CD4-positive, alpha-beta T cell treated with Interleukin-2 at 100 ng/mL for 4 hours (primary cell): ENCODE data around the gene FAM72C.
"Not testable (repeated sequence)": the region's sequence is repeated elsewhere in the genome, so short reads cannot be mapped to it uniquely, and the experiment has no call there.

Experiments used
- DNase-seq: peaks from one replicate; pipeline ENCODE4 v3.0.0-alpha.2; 2020; ENCODE audit warnings: low spot score

FAM72C gene

GRCh38 chr1:143971924-143972700, at the start of gene FAM72C:
Gene FAM72C (minus strand): TSS chr1:143971986. CDS start chr1:143971141, 845 bp downstream.
- not testable (repeated sequence) for DNase-seq

GRCh38 chr1:144020001-144020738, 48.4 kb upstream of the FAM72C start:
- not testable (repeated sequence) for DNase-seq

DNA sequence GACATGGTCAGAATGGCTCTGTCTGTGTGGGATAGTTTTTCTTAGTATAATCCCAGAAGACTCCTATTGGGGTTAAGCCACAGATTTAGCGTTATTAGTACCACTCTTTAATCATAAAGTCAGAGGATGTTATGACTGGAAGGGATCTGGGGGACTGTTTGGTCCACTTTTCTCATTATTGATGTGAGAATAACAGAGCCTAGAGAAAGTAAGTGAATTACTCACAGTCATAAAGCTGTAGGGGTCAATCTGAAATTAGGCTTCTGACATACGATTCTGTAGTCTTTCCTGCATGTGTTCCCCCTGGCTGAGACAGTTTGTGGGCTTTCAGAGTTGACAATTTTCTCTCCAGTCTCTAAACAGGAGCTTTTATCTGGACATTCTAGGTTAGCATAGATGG, 47.3 kb upstream of the FAM72C start:
- not testable (repeated sequence) for DNase-seq

DNA sequence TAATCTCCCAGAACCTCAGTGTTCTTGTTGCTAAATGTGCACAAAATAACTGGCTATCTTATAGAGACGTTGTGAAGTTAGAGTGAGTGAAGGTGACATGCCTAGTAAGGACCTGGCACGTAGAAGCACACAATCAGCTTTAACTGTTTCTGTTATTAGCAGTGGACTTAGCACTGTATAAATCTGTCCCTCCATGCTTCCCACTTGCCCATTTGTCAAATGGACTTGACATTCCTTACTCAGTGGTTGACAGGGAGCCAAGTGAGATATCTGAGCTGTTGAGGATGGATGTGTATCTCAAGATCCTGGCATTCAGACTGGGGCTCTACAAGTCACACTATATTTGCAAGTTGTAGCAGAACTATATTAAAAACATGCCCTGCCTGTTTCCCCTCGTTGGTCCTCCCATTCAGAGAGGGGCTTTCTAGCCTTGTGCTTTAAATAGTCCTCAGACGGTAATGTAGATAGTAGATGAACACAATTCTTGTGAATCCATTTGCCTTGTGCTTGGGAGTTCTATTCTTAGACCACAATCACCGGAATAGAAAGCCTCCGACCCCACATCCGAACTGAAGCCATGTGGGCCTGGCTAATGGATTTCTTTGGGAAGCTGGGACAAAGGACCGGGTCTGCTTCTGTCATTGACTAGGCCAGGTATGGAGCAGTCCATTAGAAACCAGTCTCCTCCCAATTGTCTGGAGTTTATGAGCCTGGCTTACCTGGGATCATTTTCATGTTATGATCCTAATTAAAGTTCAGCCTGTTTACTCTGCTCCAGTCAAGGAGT, 43.6 kb upstream of the FAM72C start:
- not testable (repeated sequence) for DNase-seq

- DNase-seq, result not testable (repeated sequence)
Measured at GRCh38 chr1:144014528-144014927, 42.7 kb upstream of the FAM72C start.

DNA sequence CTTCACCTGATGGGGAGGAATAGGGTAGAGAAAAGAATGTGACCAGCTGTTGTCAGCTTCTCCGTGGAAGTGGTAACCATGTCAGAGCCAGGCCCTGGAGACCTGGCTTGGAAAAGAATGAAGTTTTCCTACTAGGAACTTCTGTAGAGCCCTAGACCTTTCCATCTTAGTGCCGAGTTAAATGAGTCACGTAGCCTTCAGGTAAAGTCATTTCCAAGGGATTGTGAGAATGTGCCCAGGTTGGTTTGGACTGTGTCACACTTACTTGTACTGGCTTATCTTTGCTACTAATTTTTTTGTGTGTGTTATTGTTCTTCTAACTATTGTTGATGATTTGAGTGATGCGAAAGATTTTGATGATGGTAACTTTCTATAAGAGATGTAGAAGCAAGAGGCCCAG, 42.3 kb upstream of the FAM72C start:
- not testable (repeated sequence) for DNase-seq

DNA sequence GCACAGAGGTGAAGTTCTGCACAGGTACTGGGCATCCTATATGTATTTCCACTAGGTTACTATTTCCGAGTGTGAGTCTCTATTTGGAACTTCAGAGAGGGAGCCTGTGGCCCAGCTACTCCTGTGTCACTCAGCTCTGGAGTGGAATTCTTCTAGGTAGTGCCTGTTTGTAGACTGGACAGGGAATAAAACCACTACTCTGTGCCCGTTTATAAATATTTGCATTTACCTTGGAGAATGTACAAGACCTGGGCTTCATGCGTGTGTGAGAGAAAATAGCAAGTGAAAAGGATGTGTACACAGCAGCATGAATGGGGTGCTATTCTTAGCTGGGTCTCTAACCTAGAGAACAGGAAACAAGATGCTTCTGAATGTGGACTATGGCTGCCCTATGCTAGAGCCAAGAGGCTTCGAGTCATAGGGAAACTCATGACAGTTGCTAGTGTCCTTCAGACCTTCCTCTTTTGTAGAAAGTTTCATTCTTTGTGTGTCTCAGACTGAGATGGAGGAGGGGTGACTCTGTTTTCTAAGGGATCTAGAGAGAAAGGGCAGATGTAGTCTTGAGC, 40.5 kb upstream of the FAM72C start:
- DNase-seq, result not testable (repeated sequence)

- not testable (repeated sequence) for DNase-seq
Measured at GRCh38 chr1:144009410-144009809, 37.6 kb upstream of the FAM72C start.

DNA sequence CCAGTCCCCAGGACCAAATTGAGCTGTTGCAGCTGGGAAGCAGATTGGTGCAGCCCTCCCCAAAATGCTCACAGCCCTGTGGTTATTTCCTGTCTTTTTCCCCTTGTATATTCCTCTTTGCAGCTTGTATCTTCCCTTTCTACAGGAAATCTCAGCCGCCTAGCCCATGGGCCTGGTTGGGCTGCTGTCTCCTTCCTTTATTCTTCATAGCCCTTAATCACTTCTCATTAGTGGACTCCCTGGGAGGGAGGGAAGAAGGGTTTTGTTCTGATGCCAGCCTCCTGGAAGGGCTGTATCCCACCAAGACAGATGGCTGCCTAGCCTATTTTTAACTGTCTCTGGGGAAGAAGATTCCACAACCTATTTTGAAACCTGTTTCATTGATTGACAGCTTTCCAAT, 32.5 kb upstream of the FAM72C start:
- not testable (repeated sequence) for DNase-seq

- DNase-seq, result not testable (repeated sequence)
Measured at GRCh38 chr1:144003306-144004029, 31.7 kb upstream of the FAM72C start.

- not testable (repeated sequence) for DNase-seq
Measured at GRCh38 chr1:144002141-144002881, 30.5 kb upstream of the FAM72C start.

DNA sequence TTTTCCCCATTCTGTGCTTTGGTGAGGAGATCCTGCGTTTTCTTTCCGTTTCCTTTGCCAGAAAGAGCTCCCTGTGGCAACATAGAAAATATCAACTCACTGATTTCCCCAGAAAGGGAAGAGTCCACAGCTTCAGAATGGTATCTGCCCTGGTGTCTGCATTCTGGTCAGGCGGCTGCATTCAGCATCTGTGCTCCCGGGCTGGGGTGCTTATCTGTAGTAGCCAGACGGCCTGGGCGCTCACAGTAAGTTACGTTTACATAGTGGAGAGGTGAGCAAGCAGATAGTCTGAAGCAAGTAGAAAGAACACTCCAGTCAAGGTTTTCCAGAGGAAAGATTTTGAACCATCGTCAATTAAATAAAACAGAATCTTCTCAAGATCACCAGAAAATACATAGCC, 29.3 kb upstream of the FAM72C start:
- not testable (repeated sequence) for DNase-seq

- not testable (repeated sequence) for DNase-seq
Measured at GRCh38 chr1:143996020-143996419, 24.2 kb upstream of the FAM72C start.

- DNase-seq, result not testable (repeated sequence)
Measured at GRCh38 chr1:143993301-143993907, 21.6 kb upstream of the FAM72C start.

GRCh38 chr1:143990699-143991098, 18.9 kb upstream of the FAM72C start:
- not testable (repeated sequence) for DNase-seq

DNA sequence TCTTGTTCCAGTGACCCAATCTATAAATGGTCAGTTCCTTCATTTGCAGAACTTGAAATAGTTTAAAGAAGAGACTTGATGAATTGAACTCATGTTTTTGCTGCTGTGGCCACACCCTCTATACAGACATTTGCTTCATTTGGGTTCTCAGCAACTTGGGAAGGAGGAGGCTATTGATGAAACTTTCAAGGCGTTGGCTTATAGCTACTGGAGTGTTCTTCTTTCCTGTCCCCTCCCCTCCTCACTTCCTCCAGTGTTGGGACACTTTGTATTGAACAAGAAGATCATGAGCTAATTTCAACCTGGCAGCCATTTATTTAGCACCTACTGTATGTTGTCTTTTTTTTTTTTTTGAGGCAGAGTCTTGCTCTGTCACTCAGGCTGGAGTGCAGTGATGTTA, 17.9 kb upstream of the FAM72C start:
- DNase-seq, result not testable (repeated sequence)

- DNase-seq, result not testable (repeated sequence)
Measured at GRCh38 chr1:143989427-143989712, 17.6 kb upstream of the FAM72C start.

- DNase-seq, result not testable (repeated sequence)
Measured at GRCh38 chr1:143988602-143989426, 17.0 kb upstream of the FAM72C start.

GRCh38 chr1:143987868-143988267, 16.1 kb upstream of the FAM72C start:
- not testable (repeated sequence) for DNase-seq
